ENCODE results near the gene PRSS56.

Gene PRSS56

GRCh38 chr2:232502911-232503808 is 17.0 kb upstream of the PRSS56 start:
- DNase-seq, result no peak

GRCh38 chr2:232503809-232504323 is 16.3 kb upstream of the PRSS56 start:
- no peak for DNase-seq

GRCh38 chr2:232504438-232504837 is 15.8 kb upstream of the PRSS56 start:
- DNase-seq, result peak; percentile 51

GRCh38 chr2:232505856-232506255 is 14.3 kb upstream of the PRSS56 start:
- DNase-seq, result no peak

- DNase-seq, result no peak
These were observed 13.5 kb upstream of the PRSS56 start for GRCh38 chr2:232506709-232507108.

GRCh38 chr2:232508251-232508650 is 11.9 kb upstream of the PRSS56 start:
- DNase-seq, result no peak

- DNase-seq, result peak; percentile 36
These were observed 8.8 kb upstream of the PRSS56 start for GRCh38 chr2:232511336-232511890.

DNA sequence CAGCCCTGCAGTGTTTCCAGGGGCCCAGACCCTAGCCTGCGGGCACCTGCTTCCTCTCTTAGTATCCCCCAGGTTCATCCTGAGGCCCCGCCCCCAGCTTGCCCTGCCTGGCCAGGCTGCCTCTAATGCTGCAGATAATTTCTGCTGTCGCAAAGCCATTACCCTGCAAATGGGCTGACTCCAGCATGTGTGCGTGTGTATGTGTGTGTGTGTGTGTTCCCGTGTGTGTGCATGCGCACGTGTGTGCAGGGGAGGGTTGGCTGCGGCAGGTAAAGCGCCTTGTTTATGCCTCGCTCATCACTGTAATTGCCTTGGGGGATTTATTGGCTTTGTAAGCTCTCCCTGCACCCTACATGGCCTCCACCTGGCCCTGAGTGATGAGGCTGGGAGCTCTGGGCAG is 7.6 kb upstream of the PRSS56 start:
- DNase-seq, result no peak

DNA sequence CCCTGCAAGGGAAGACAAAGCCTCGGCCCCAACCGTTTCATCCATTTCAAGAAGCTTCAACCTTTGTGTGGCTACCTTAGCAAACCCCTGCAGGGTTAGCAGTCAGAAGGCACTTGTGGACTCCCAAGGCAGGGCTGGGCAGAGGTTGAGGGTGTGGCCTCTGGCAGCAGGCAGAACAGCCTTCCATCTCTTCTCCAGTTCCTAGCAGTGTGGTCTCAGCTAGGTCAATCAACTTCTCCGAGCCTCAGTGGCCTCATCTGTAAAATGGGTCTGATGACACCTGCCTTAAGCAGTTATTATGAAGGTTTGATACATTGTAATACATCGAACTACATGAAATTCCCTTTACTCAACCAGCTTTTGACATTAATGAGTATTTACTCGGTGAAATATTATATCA is 6.8 kb upstream of the PRSS56 start:
- no peak for DNase-seq

- DNase-seq, result no peak
These were observed 4.5 kb upstream of the PRSS56 start for GRCh38 chr2:232515639-232516038.

DNA sequence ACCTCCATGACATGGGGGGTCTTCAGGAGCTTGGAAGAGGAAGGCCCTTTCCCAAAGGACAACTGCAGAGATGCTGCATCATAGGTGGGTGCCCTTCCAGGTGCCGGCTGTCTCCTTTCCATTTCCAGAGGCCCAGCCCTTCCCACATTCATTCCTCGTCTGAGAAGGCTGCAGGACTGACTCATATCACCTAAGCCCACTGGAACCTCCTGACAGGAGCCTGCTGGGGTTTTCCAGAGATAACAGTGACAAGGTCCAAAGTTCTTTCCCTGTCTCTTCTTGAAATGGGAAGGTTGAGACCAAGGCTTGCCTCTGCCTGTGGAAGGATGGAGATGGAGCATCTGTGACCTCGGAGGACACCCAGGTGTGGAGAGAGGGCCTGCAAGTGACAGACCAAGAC is 3.6 kb upstream of the PRSS56 start:
- DNase-seq, result no peak

- no peak for DNase-seq
These were observed 1.3 kb upstream of the PRSS56 start for GRCh38 chr2:232518844-232519243.

- DNase-seq, result no peak
These were observed 301 bp downstream of the PRSS56 start for GRCh38 chr2:232520489-232520888.

DNA sequence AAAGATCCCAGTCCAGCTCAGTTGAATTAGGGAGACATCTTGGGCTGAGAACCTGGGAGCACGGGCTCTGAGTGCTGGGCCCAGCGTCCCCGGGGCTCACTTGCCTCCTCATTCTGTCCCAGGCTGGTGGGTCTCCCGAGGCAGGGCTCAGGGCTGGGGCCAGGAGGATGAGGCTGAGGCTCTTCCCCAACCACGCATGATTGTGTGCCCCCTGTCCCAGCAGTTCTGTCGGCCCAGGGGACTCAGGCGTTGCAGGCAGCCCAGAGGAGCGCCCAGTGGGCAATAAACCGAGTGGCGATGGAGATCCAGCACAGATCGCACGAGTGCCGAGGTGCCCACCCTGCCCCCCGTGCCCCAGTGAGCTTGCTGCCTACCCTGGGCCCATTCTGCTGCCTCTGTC is 910 bp downstream of the PRSS56 start:
- DNase-seq, result no peak

DNA sequence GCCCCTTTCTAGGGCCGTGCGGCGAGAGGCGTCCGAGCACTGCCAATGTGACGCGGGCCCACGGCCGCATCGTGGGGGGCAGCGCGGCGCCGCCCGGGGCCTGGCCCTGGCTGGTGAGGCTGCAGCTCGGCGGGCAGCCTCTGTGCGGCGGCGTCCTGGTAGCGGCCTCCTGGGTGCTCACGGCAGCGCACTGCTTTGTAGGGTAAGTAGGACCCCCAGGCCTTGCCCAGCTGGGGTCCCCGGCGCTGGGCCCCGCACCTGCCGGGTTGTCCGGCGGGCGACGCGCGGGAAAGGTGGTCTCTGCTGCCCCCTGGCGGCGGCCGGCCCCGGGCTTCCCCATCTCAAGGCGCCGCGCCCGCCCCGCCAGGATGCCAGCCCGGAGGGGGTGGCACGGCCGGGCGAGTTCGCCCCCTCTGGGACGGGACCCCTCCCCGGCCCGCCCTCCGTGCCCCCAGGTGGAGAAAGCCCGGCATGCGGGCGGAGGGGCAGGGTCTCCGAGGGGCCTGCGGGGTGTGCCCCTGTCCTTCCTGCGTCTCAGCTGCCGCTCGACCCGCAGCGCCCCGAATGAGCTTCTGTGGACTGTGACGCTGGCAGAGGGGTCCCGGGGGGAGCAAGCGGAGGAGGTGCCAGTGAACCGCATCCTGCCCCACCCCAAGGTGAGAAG is 1.9 kb downstream of the PRSS56 start:
- no peak for DNase-seq

DNA sequence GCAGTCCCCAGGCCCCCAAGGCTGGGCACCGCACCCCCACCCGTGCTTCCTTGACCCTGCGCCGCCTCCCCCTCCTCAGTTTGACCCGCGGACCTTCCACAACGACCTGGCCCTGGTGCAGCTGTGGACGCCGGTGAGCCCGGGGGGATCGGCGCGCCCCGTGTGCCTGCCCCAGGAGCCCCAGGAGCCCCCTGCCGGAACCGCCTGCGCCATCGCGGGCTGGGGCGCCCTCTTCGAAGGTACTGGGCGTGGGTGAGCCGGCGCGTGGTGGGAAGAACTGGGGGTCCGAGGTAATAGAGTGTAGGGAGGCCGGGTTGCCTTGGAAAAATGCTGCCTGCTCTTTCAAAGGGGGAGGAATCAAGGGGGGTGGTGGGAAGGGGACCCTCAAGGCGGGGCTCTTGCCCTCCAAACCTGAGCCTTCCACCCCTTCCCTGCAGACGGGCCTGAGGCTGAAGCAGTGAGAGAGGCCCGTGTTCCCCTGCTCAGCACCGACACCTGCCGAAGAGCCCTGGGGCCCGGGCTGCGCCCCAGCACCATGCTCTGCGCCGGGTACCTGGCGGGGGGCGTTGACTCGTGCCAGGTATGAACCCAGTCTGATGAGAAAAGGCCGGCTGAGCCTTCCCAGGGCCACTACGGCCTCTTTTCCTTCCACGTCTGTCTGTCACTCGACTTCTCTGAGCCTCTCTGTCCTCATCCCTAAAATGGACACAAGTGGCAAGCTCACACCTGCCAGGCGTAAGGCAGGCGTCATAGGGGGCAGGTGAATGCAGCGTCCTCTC is 2.6 kb downstream of the PRSS56 start:
- DNase-seq, result no peak

DNA sequence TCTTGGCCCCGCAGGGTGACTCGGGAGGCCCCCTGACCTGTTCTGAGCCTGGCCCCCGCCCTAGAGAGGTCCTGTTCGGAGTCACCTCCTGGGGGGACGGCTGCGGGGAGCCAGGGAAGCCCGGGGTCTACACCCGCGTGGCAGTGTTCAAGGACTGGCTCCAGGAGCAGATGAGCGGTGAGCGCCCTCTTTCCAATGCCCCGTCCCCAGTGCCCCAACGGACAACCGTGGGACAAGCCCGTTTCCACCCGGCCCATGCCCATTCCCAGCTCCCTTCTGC is 3.2 kb downstream of the PRSS56 start:
- no peak for DNase-seq

DNA sequence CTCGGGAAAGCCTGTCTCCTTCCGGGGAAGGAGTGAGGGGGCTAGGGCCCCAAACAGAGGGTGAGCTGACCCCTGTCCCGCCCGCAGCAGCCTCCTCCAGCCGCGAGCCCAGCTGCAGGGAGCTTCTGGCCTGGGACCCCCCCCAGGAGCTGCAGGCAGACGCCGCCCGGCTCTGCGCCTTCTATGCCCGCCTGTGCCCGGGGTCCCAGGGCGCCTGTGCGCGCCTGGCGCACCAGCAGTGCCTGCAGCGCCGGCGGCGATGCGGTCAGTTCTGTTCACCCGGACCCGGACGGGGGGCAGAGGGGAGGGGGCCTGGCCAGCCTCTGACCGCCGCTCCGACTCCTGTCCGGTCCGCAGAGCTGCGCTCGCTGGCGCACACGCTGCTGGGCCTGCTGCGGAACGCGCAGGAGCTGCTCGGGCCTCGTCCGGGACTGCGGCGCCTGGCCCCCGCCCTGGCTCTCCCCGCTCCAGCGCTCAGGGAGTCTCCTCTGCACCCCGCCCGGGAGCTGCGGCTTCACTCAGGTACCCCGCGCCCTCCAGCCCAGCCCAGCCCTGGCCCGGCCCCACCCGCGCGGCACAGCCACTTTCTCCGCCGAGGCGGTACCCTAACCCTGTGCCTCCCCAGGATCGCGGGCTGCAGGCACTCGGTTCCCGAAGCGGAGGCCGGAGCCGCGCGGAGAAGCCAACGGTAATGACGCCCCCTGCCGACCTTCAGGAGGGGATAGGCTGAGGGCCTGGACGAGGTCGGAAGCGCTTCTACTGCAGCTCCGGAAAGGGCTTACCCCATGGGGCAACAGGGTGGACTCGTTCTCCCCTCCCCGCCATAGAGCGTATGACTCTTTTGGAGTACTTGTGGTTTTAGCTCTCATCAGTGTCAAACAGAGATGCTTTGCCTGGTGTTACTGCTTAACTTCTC is 3.8 kb downstream of the PRSS56 start:
- no peak for DNase-seq

GRCh38 chr2:232524771-232525170 is 4.6 kb downstream of the PRSS56 start:
- no peak for DNase-seq

GRCh38 chr2:232525199-232525598 is 5.0 kb downstream of the PRSS56 start:
- DNase-seq, result no peak

GRCh38 chr2:232525791-232526371 is 5.7 kb downstream of the PRSS56 start, which contains the start of gene CHRND:
Gene CHRND (plus strand): TSS chr2:232526160. CDS start chr2:232526216, 56 bp downstream.
- no peak for DNase-seq

All from NCI-H1105 (cell line).